GM18868 (cell line): ENCODE data around the gene ROBO2.

Source experiments
- ATAC-seq: cut with Tn5 transposase; IDR thresholded peaks from one replicate; pipeline ENCODE4 v1.9.1; 2021; ENCODE audit warnings: mild to moderate bottlenecking, moderate library complexity; ENCODE audit not compliant: unreplicated experiment

ROBO2 gene

GRCh38 chr3:77039606-77040171, at the start of gene ROBO2:
Gene ROBO2 (plus strand): TSS chr3:77040099. CDS start chr3:77040786, 687 bp downstream.
- no peak for ATAC-seq

GRCh38 chr3:76990606-76991005, 49.3 kb upstream of the ROBO2 start:
- no peak for ATAC-seq

- no peak for ATAC-seq
Observed at GRCh38 chr3:76991165-76991564, 48.7 kb upstream of the ROBO2 start.

GRCh38 chr3:76997733-76998132, 42.2 kb upstream of the ROBO2 start:
- no peak for ATAC-seq

GRCh38 chr3:76998555-76998954, 41.3 kb upstream of the ROBO2 start:
- no peak for ATAC-seq

GRCh38 chr3:77001062-77001701, 38.7 kb upstream of the ROBO2 start:
- no peak for ATAC-seq

GRCh38 chr3:77014226-77014625, 25.7 kb upstream of the ROBO2 start:
- ATAC-seq: no peak

GRCh38 chr3:77025471-77025870, 14.4 kb upstream of the ROBO2 start:
- ATAC-seq: no peak

GRCh38 chr3:77026904-77027634, 12.8 kb upstream of the ROBO2 start:
- ATAC-seq: no peak

GRCh38 chr3:77028005-77028404, 11.9 kb upstream of the ROBO2 start:
- no peak for ATAC-seq

GRCh38 chr3:77038468-77038929, 1.4 kb upstream of the ROBO2 start:
- ATAC-seq: peak; percentile 80

- no peak for ATAC-seq
Observed at GRCh38 chr3:77038930-77039605, 831 bp upstream of the ROBO2 start.

GRCh38 chr3:77040216-77040615, 317 bp downstream of the ROBO2 start:
- ATAC-seq: no peak

GRCh38 chr3:77040926-77041722, 1.2 kb downstream of the ROBO2 start:
- ATAC-seq: no peak

- ATAC-seq: no peak
Observed at GRCh38 chr3:77041811-77042210, 1.9 kb downstream of the ROBO2 start.

GRCh38 chr3:77042343-77042742, 2.4 kb downstream of the ROBO2 start:
- ATAC-seq: no peak

- no peak for ATAC-seq
Observed at GRCh38 chr3:77042882-77043281, 3.0 kb downstream of the ROBO2 start.

- no peak for ATAC-seq
Observed at GRCh38 chr3:77045686-77046085, 5.8 kb downstream of the ROBO2 start.

- no peak for ATAC-seq
Observed at GRCh38 chr3:77048186-77048585, 8.3 kb downstream of the ROBO2 start.

- ATAC-seq: no peak
Observed at GRCh38 chr3:77051591-77051990, 11.7 kb downstream of the ROBO2 start.

- no peak for ATAC-seq
Observed at GRCh38 chr3:77052051-77052501, 12.2 kb downstream of the ROBO2 start.
